ENCODE data around the gene CEP295NL. TPM values are rescaled to one million over a fixed set of nuclear protein-coding genes. Genes with fewer than 3 reads are reported as not detected.
A peak's percentile ranks its signal among the peaks of the same experiment; 100 is the strongest.

CEP295NL gene
- total RNA-seq, 1 donor from 2014 or later, result 0.55 TPM

GRCh38 chr17:78886954-78887353 is 16.0 kb downstream of the CEP295NL start:
- Histone ChIP-seq H3K9me3 (replicated peaks) (no peaks in the 10 kb centered on the region), H3K4me1 (peaks cover 86% of the 10 kb centered on the region), H3K4me3 (no peak overlapping the region), H3K27ac (replicated peaks) (peak overlapping the region; percentile 99), H3K36me3 (no peaks in the 10 kb centered on the region), H3K27me3 (ENCODE audit: low read depth) (no peaks in the 10 kb centered on the region)
- intact Hi-C loops (cut with micrococcal nuclease), result no loop called here
- DNase-seq, result no peak
- no peak for TF ChIP-seq CTCF (IDR thresholded peaks at IDR 0.05; ENCODE audit: borderline replicate concordance)

GRCh38 chr17:78885956-78886355 is 17.0 kb downstream of the CEP295NL start:
- Histone ChIP-seq H3K27me3 (ENCODE audit: low read depth) (no peaks in the 10 kb centered on the region), H3K4me3 (no peak overlapping the region), H3K9me3 (replicated peaks) (no peaks in the 10 kb centered on the region), H3K36me3 (no peaks in the 10 kb centered on the region), H3K4me1 (peaks cover 85% of the 10 kb centered on the region), H3K27ac (replicated peaks) (peak overlapping the region; percentile 99)
- intact Hi-C loops (cut with micrococcal nuclease), result no loop called here
- TF ChIP-seq CTCF (IDR thresholded peaks at IDR 0.05; ENCODE audit: borderline replicate concordance), result no peak
- no peak for DNase-seq

GRCh38 chr17:78884876-78885667 is 17.9 kb downstream of the CEP295NL start:
- H3K4me1 ChIP-seq, result peaks cover 85% of the 10 kb centered on the region
- H3K9me3 ChIP-seq (replicated peaks), result no peaks in the 10 kb centered on the region
- H3K4me3 ChIP-seq, result peak overlapping the region; percentile 59
- TF ChIP-seq CTCF (IDR thresholded peaks at IDR 0.05; ENCODE audit: borderline replicate concordance), result no peak
- peak overlapping the region; percentile 99 for H3K27ac ChIP-seq (replicated peaks)
- H3K27me3 ChIP-seq (ENCODE audit: low read depth), result no peaks in the 10 kb centered on the region
- no peak for DNase-seq
- H3K36me3 ChIP-seq, result no peaks in the 10 kb centered on the region
- intact Hi-C loops (cut with micrococcal nuclease), result no loop called here

- Histone ChIP-seq H3K36me3 (no peaks in the 10 kb centered on the region), H3K4me3 (peak overlapping the region; percentile 59), H3K9me3 (replicated peaks) (no peaks in the 10 kb centered on the region), H3K27ac (replicated peaks) (peak overlapping the region; percentile 99), H3K4me1 (peaks cover 85% of the 10 kb centered on the region), H3K27me3 (ENCODE audit: low read depth) (no peaks in the 10 kb centered on the region)
- TF ChIP-seq CTCF (IDR thresholded peaks at IDR 0.05; ENCODE audit: borderline replicate concordance), result no peak
- DNase-seq, result no peak
- intact Hi-C loops (cut with micrococcal nuclease), result no loop called here
Measured at GRCh38 chr17:78884148-78884825, 18.7 kb downstream of the CEP295NL start.

GRCh38 chr17:78883533-78884131 is 19.4 kb downstream of the CEP295NL start:
- H3K36me3 ChIP-seq, result no peaks in the 10 kb centered on the region
- peaks cover 85% of the 10 kb centered on the region for H3K4me1 ChIP-seq
- H3K4me3 ChIP-seq, result peak overlapping the region; percentile 59
- peak overlapping the region; percentile 99 for H3K27ac ChIP-seq (replicated peaks)
- intact Hi-C loops (cut with micrococcal nuclease), result no loop called here
- TF ChIP-seq CTCF (IDR thresholded peaks at IDR 0.05; ENCODE audit: borderline replicate concordance), result no peak
- no peaks in the 10 kb centered on the region for H3K27me3 ChIP-seq (ENCODE audit: low read depth)
- DNase-seq, result peak; percentile 78
- H3K9me3 ChIP-seq (replicated peaks), result no peaks in the 10 kb centered on the region

Measured in left ventricle myocardium inferior (tissue), 1 donor.